ENCODE data around the gene ATP10A.
"Not testable (repeated sequence)": the region's sequence is repeated elsewhere in the genome, so short reads cannot be mapped to it uniquely, and the experiment has no call there.

ATP10A gene

DNA sequence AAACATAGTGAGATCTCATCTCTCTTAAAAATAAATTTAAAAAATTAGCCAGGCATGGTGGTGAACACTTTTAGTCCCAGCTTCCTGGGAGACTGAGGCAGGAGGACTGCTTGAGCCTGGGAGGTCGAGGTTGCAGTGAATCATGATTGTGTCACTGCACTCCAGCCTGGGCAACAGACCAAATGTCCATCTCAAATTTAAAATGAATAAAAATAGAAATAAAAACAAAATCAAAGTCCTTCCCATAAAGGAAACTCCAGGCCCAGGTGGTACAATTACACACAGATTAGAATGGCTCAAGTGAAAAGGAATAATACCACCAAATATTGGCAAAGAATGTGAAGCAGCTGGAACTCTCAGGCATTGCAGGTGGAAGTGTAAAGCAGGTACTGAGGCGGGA, 19.3 kb upstream of the ATP10A start:
- no peak for DNase-seq (ENCODE audit: low read depth)

DNA sequence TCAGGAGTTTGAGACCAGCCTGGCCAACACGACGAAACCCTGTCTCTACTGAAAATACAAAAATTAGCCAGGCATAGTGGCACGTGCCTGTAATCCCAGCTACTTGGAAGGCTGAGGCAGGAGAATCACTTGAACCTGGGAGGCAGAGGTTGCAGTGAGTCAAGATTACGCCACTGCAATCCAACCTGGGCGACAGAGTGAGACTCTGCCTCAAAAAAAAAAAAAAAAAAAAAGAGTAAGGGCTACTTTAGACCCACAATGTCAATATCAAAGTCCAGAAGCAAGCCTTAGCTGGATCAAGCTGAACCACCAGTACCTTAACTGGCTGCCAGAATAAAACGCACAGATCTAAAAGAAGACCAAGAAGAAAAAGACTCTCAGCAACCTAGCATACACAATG, 17.8 kb upstream of the ATP10A start:
- not testable (repeated sequence) for DNase-seq (ENCODE audit: low read depth)

DNA sequence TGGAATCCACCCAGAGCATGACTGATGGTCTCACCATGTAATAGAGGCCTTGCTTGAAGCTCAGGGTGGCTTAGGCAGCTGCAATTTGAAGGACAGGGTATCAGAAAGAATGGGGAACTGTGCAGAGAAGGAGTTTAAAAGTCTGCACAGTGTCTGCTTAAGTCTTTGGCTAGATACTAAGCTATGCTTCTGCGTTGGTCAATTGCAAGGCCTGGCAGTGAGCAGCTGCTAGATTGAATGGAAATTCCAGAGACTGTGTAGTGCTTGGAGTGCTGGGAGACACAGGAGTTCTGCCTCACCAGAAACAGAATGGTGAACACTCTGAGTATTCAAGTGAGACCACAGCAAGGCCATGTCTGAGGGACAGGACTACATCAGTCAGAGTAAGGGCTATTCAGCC, 17.3 kb upstream of the ATP10A start:
- no peak for DNase-seq (ENCODE audit: low read depth)

DNA sequence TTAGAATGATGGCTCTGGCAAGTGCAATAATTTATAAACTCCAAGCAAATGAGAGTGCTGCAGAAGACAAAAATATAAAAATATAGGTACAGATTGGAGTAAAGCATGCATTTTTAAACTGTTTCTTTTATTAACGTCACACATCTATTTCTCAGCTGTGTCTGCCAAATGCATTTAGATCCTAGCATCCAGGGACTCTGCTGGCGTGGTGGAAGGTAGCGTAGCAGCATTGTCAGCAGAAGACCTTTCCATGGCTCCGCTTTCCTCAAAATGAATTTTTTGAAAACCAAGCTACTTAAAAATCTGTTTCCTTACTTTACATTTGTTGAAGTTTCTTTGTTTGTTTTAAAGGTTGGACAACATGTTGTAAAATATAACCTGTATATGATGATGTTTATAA, 16.3 kb upstream of the ATP10A start:
- no peak for DNase-seq (ENCODE audit: low read depth)

DNA sequence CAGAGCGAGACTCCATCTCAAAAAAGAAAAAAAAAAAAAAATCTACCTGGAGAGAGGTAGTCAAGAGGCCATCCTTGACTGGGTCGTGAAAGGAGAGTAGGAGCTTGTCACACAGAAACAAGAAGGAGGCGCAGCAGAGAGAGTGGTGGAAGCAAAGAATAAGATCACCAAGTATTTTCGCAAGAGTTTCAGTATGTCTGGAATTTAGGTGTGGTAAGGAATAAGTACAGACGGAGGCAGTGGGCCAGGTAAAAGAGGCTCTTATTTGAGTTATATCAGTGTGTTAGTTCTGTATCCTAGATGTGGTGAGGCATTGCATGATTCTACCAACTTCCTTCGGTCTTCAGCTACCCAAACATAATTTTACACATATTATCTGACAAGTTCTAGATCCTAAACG, 14.6 kb upstream of the ATP10A start:
- no peak for DNase-seq (ENCODE audit: low read depth)

DNA sequence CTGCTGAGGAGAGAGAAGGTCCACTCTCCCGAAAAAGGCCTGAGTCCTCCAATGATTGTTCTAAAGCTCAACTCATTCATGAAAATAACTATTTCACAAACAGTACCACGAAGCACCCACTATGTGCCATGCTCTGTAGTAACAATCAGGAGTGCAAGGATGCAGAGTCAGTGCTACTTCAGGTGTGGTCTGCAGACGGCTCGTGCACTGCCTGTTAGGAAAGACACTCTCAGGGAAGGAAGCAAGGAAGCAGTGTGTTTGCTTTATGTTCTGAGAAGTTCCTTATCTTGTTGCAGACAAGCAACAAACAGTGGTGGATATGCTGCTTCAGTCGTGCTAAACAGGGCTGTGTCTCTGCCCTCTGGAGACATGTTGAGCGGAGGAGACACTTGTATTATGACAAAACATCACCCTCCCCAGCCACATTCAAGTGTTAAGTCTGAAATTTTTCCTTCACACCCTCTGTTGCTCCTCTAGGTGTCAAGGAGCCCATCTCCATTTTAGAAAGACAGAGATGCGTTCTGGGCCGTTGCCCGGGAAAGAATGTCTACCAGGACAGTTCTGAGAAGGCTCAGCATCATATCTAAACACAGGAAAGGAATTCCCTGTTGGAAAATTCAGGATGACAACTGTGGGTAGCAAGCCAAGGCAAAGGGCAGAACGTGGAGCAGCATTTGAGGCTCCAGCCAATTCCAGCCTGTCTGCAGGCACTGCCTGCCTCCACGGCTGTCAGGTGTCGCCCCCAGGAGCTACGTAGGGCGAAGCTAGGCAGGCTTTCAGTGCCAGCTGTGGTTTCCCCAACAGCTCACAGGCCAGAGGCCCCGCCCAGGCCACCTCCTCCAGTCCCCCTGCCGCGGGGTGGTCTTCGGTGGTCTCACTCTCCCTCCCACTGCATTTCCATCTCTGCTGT, 13.4 kb upstream of the ATP10A start:
- no peak for DNase-seq (ENCODE audit: low read depth)

DNA sequence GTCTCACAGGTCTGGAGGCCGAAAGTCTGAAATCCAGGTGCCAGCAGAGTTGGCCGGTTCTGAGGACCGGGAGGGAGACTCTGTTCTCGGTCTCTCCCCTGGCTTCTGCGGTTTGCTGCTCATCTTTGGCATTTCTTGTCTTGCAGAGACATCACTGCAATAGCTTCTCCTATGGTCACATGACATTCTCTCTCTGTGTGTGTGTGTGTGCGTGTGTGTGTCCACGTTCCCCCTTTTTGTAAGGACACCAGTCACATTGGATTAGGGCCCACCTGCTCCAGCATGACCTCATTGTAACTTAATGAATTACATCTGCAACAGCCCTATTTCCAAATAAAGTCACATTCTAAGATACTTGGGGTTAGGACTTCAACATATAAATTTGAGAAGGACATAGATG, 12.4 kb upstream of the ATP10A start:
- no peak for DNase-seq (ENCODE audit: low read depth)

DNA sequence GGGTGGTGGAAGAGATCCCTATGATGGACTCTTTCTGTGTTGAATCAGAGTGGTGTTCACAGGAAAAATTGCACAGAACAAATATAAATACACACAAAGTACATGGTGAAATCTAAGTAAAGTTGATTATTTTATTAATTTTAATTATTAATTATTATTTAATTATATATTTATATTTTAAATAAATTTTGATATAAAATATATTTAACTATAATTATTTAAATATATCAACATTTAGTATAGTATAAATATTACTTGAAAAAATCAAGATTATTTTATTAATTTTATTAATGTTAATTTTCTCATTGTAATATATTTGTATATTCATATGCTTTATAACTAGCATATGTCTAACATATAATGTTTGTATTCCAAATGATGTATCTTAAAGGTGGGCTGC, 11.3 kb upstream of the ATP10A start:
- no peak for DNase-seq (ENCODE audit: low read depth)

DNA sequence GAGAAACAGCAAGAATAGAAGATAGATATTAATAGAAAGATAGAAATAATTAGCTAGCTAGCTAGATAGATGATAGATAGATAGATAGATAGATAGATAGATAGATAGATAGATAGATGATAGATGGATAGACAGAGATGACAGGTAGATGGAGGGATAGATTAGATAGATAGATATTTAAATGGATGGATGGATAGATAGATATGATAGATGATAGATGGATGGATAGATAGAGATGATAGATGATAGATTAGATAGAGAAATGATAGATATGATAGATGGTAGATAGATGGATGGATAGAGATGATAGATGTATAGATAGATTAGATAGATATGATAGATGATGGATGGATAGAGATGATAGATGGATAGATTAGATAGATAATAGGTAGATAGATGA, 8.3 kb upstream of the ATP10A start:
- DNase-seq (ENCODE audit: low read depth) = no peak

DNA sequence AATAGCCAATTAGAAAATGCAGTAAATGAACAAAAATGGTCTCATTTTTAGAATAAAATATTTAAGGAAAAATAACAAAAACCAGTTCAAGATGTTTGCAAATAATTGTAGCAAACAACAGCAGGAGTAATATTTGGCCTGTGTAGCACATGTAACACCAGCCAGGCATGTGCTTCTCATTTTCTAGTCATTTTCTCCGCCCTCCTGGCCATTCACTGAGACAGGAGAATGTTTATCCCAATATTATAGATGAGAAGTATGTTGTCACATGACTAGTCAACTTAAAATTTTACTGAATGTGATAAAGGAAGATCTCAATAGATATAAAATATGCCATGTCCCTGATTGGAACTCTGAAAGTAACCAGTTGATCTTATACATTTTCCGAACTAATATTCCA, 7.8 kb upstream of the ATP10A start:
- no peak for DNase-seq (ENCODE audit: low read depth)

DNA sequence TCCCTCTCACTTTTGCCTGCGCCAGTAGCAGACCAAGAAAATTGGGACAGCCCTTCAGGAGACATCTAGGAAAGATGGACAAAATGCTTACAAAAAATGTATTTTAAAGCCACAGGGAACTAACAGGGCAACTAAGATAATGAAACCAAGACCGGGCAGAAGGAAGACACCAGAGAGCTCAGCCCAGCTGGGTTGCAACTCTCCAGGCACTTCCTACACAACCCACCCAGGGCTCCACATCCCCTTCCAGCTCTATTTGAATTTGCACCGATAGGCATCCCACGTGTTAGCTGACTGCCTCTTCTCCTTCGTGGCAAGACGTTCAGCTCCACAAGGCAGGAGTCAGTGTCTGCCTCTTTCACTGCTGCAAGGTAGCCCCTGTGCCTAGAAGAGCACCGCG, 6.6 kb upstream of the ATP10A start:
- DNase-seq (ENCODE audit: low read depth) = no peak

DNA sequence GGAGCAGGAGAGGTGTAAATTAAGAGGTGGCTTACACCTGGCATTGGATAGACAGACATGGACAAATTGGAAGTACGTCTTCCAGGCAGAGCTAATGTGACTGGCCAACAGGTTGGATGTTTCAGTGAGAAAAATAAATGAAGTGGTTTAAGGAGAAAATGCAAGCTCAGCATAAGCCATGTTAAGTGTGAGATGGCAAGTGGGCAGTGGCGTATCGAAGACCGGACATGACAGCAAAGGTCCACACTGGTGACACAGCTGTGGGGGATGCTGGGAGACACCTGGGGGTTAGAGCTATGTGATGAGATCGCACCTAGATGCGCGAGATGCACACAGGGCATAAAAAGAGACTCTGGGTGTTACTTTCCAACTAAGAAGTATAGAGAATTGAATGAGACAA, 3.7 kb upstream of the ATP10A start:
- no peak for DNase-seq (ENCODE audit: low read depth)

DNA sequence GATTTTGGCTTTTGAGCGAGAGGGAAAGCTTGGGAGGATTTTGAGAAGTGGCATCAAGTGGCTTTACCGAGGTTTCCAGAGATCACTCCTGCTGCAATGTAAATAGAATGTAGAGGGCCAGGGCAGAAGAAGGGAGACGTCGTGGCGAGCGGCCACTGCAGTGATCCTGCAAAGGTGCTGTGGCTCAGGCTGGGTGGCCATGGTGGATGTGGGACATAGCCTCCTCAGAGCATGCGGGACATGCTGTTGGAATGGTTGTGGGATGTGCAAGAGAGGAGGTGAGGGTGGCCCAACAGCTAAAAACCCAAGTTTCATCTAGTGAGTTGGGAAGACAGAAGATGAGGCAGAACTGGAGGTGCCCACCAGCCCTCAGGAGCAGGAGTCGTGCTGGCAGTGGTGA, 3.1 kb upstream of the ATP10A start:
- DNase-seq (ENCODE audit: low read depth) = no peak

DNA sequence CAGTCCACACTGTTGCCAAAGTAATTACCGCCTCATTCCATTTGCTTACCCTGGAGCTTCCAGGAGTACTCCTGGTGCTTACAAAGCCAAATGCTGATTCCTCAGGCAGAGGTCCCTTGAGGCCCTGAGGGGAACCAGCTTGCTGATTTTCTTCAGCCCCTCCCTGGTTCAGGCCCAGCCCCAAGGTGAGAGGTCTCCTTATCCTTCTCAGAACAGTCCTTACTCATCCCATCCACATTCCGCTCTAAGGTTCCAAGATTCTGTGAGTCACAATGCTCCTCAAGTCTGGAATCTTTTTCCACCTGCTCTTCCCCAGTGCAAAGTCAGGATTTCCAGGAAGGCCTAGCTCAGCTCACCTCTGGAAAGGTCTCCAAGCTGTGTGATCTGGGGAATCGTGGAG, 1.8 kb upstream of the ATP10A start:
- no peak for DNase-seq (ENCODE audit: low read depth)

DNA sequence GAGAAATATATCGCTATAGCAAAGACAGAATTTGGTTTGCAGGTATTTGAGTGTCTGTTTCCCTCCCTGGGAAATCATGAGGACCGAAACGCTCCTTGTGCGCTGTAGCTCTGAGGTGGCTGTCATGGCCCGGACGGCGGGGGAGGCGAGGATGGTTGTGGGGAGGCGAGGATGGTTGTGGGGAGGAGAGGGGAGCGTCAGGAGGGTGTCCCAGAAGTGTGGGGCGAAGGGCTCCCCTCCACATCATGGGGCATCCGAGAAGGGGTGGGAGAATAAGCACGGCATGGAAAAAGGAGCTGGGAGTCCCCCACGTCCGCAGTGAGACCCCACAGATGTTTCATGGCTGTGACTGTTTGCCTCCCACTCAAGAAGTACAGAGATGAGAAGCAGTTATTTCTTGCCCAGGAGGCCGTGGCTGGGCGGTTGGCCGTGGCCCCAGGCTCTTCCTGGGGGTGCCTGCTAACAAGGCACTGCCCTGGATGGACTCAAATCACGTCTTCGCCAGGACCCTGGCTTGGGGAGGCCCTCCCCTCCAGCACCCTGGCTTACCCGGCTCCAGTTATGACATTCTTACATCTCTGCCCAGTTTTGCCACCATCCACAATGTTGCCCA, 947 bp upstream of the ATP10A start:
- DNase-seq (ENCODE audit: low read depth) = no peak

DNA sequence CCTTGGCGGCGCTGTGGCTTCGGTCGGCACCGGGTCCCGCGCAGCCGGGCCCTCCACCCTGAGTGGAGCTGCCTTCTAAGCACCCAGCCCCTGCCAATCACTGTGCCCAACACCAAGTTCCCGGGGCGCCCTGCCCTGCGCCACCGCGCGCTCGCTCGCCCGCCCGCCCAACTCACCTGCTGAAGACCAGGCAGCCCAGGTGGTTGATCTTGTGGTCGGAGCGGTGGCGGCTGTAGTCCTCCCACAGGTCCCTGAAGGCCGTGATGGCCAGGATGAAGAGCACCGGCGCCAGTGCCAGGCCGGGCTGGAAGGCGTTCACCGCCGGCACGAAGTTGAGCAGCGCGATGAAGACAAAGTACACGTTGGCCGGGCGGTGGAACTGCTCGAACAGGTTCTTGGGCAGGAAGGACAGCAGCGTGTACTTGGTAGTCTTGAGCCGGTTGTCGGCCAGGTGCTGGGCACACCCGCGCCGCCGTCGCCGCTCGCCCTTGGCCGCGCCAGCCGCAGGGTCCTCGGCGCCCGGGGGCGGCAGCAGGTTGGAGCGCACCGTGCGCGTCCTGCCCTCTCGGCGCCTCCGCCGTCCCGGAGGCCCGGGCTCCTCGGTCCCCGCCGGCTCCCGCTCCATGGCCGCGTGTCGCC, 536 bp downstream of the ATP10A start:
- DNase-seq (ENCODE audit: low read depth) = no peak

DNA sequence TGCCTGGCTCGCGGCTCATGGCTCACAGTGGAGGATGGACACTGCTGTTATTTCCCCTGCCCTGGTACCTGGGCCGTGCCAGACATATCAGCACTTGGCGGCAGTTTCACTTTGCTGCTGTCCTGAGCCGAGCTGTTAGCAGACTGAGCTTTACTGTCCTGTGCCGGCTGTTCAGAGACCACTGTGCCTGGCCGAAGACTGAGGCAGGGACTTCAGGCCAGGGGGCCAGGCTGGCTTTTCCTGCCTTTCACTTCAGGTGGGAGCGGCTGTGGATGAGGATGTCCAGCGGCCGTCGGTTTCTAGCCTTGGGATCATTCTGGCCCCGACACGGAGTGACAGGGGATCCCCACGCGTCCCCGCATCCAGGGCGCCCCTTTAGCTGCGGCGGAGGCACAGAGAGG, 1.1 kb downstream of the ATP10A start:
- no peak for DNase-seq (ENCODE audit: low read depth)

DNA sequence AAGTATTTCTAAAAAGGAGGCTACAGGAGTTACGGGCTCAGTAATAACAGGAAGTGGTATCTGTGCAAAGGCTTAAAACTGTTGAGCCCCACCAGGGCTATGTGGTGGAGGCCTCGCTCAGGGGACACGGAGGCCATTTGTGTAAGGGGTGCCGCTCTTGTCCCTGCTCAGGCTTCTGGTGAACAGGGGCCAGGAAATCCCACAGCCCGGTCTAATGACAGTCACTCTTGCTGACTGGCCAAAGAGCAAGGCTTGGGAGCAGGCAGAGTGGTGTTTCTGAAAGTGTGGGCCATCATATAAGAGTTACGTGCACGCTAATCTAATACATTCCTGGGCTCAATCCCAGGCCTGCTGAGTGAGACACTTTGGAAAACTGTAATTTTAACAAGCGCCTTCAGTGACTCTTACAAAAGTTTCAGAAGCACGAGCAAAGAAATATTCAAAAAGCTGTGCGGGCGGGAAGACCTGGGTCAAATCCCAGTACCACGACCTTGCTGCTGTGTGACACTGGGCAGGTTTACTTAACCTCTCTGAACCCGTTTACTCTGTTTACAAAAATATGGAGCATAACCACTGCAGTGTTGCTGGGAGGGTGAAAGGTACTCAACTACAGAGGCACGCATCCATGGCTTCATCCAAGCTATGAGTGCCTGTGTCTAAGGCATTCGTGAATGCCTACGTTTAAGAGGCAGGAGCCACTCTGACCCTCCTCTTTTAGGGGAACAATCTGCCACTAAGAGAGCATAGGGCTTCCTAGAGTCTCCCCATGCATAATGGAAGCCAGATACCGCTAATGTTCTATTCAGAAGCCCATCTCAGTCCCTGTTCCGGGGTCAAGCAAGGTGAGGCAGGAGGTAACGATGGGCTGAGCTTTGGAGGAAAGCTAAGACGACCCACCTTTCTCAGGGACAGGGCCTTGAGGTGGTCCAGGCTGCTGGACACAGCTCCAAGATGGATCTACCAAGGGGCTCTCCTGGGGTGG, 2.0 kb downstream of the ATP10A start:
- no peak for DNase-seq (ENCODE audit: low read depth)

DNA sequence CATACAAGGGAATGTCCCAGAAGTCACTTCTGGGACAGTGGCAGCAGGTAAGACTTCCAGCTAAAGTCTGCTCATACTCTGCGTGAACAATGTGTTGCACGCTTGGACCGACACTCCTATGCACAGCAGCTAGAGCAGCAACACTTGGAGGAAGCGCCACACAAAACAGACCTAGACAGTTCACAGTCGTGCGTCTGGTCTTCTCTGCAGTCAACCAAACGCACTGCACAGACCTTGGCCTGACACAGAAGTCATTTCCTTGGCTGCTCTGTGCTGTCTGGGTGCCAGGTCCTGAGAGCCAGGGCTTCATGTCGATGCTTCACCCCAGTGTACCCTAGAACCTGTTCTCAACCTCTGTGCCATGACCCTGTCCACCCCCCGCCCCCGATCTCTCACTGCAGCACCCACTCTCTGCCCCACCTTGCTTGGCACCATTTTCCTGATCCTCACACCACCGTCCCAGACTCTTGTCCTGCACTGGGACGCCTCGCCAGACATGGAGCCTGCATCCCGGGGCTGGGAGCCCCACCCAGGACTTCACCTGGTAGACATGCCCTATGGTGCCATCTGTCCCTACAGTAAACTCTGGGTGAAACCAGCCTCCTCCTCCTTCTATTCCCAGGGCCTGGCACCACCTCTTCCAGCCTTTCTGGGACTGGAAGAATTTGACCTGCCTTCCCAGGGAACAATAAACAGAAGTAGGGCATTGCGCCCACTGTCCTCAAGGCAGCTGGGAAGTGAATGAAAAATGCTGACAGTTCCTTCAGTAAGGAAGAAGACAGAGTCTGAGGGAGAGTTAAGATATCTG, 3.1 kb downstream of the ATP10A start:
- no peak for DNase-seq (ENCODE audit: low read depth)

DNA sequence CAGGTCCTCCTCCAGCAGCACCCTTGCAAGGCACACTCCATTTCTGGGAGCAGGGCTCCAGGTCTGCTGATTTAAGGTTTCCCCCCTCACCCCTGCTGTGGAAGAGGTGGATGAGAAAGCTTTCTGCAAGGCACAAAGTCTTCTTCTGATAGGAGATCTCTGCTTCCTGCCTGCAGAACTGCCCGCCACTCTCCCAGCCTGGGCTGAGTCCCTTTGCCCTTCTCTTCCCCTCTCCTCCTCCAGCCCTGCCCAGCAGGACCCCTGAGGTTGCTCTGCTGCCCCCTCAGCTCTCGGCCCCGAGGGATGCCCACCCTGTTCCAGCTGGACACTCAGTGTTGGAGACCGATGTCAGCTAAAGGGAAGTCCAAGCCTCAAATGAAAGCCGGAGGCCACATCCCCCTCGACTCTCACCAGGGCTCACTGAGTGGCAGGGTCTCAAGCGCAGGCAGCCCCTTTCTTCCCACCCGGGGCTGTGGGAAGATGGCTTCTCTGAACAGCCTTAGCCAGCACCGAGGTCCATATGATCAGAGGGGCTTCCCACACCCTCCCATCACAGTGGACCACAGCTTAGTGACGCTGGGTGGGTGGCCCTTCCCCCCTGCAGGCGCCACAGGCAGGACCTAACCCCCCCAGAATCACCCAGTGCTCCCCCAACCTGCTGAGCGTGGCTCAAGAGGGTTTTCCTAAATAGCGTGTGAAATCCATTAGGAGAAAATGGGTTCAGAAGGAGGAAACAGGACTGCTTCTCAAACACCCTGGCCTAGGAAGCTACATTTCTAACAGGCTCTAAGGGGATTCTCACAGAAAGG, 4.0 kb downstream of the ATP10A start:
- no peak for DNase-seq (ENCODE audit: low read depth)

Measured in HS-5 (cell line).